GM21529 (cell line): ENCODE measurements around the gene NMT2.

Experiments used
- ATAC-seq: cut with Tn5 transposase; IDR thresholded peaks from one replicate; pipeline ENCODE4 v1.9.1; 2021; ENCODE audit not compliant: unreplicated experiment

NMT2 gene

DNA sequence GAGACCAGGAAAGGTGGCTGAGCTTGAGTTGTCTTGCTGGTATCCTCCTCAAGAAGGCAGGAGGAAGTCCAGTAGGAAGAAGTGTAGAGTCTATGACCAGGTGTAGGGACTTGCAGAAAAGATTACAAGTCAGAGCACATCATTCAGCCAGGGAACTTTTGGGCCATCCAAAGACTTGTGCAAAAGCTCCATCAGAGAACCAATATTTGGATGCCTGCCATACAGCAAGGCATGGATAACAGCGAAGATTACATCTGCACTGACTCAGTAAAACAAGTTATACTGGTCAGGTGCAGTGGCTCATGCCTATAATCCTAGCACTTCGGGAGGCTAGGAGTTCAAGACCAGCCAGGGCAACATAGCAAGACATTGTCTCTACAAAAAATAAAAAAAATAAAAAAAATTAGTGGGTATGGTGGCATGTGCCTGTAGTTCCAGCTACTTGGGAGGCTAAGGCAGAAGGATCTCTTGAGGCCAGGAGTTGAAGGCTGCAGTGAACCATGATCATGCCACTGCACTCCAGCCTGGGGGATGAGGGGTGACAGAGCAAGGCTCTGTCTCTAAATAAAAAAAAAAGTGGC is 13.2 kb upstream of the NMT2 start:
- ATAC-seq, result no peak

DNA sequence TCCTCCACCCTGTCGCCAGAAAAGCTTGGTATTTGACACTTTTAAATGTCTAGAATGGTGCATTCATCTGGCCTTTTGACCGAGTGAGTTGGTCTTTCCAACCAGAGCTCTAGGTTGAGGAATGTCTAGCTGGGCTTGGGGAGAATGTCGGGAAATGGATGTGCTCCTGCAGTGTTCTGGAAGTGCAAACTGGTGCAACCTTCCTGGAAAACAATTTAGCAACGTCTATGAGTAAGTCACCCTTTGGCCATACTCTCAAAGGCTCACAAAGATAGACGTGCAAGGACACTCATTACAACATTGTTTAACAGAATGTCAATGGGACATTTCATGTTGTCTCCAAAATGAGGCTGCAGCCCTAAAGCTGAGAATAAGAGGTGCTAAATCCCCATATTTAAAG is 12.2 kb upstream of the NMT2 start:
- ATAC-seq, result no peak

DNA sequence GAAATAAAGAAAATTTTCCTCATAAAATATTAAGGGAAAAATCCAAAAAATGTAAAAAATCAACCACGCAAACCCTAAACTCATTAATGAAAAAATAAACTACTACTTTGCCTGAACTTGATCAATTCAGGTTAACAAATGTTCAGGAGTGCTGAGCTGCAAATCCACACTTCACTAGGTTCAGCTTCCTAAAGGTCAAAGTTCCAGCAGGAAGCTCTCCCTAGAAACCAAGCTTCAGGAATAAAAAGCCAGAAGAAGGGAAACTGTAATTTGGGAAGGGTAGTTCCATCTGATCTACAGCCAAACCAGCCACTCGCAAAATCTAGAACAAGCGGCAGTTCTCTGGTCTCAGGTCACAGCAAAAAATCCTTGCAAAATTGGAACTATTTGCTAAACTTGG is 7.8 kb upstream of the NMT2 start:
- ATAC-seq, result no peak

- ATAC-seq, result no peak
These were observed 7.1 kb upstream of the NMT2 start for GRCh38 chr10:15175587-15175986.

- ATAC-seq, result no peak
These were observed 3.9 kb upstream of the NMT2 start for GRCh38 chr10:15172306-15172840.

- ATAC-seq, result no peak
These were observed 1.3 kb upstream of the NMT2 start for GRCh38 chr10:15169555-15170401.

DNA sequence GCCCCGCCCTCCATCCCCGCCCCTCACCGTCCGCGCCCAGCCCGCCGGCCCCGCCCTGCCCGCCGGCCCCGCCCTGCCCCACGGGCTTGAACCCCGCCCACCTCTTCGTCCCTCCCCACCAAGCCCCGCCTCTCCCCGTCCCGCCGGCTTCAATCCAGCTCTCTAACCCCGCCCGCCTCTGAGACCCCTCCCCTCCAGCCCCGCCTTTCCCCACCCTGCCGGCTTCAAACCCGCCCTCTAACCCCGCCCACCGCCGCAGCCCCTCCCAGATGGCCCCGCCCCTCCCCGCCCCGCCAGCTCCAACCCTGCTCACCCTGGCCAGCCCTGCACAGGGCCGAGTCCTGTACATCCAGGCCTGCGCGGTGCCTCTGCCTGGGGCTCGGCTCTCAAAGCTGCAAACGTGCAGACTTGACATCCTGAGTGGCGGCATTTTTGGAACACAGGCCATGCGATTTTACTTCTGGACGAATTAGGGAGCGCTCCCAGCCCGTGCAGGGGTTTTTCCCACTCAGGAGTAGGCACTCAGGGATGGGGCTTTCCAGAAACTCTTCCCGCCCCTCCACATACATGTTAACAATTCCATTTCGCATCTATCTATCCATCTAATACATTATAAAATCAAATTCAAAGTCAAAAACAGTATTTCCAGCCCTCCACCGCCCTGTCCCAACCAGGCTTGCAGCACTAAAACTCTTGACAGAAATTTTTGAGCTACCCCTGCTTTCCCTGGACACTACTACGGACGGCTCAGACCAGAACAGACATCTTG is 477 bp upstream of the NMT2 start:
- peak; percentile 48 for ATAC-seq

GRCh38 chr10:15167411-15168290 is 842 bp downstream of the NMT2 start:
- peak; percentile 40 for ATAC-seq

DNA sequence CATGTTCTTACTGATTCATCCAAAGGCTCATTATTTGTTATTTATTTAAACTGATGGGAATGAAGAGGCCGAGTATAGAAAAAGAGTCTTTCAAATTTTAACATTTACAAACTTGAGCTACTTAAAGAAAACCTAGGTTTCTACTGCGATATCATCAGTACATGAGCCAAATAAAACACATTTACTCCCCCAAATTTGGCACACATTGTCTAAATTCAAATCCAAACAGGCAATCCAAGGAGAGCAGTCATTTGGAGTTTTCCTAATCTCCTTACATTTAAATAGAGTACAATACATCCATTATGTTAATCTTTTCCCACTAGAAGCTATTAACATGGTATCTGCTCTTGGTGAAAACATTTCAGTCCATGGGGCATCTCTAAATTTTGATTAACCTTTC is 2.2 kb downstream of the NMT2 start:
- ATAC-seq, result no peak

DNA sequence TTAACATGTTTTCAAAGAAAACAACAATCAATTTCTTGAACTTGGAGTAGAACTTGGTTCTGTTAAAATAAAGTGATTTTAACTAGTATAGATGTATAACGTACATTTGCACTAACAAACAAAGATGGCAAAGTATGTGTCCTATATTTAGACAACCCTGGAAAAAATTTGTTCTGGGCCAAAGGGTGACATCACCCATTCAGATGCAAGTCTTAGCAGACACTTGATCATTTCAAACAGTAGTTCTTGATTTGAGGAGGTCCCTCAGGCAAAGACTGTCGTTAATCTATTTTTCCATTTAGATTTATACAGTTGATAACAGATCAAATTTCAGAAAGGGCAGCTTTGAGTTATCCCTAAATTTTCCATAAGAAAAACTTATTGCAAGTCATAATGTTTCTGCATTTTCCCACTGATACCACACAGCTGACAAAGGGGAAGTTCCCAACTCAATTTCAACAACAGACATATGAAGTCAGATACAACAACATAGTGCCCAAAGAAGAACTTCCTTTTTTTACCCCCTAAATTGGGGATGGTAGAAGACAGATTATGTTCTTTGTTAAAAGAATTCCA is 5.2 kb downstream of the NMT2 start:
- no peak for ATAC-seq

DNA sequence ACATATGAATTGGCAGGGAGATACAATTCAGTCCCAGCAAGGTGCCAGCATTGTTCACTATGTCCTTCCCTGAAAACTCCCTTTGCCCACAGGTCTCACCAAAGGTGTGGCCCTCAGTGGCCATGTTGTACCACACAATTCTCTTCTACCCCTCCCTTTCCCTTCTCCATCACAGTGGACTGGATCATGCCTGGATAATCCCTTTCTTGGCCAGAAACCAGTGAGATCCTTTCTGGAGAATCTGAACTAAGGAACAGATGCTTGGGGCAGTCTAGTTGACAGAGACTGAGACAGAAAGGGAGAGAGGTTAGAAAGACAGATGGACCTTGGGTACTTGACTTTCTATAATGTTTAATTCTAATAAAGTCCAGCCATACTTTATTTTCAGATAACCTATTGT is 9.5 kb downstream of the NMT2 start:
- no peak for ATAC-seq

DNA sequence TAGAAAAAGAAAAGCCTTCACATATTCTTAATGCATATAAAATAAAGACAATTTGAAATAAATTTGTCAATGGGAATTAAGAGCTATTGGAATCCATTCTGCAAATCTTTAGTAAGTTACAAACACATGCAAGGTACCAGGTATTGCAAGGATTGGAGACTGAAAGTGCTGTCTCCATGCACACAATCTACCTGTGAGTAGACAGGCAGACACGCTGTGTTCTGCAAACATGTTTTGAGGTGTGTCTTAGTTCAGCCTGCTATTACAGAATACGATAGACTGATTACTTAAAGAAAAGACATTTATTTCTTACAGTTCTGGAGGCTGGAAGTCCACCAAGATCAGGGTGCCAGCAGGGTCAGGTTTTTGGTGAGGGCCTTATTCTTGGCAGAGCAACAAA is 10.0 kb downstream of the NMT2 start:
- ATAC-seq, result no peak

GRCh38 chr10:15155978-15156656 is 12.4 kb downstream of the NMT2 start:
- no peak for ATAC-seq

- ATAC-seq, result no peak
These were observed 15.9 kb downstream of the NMT2 start for GRCh38 chr10:15152556-15152955.

GRCh38 chr10:15150563-15150962 is 17.9 kb downstream of the NMT2 start:
- ATAC-seq, result no peak

DNA sequence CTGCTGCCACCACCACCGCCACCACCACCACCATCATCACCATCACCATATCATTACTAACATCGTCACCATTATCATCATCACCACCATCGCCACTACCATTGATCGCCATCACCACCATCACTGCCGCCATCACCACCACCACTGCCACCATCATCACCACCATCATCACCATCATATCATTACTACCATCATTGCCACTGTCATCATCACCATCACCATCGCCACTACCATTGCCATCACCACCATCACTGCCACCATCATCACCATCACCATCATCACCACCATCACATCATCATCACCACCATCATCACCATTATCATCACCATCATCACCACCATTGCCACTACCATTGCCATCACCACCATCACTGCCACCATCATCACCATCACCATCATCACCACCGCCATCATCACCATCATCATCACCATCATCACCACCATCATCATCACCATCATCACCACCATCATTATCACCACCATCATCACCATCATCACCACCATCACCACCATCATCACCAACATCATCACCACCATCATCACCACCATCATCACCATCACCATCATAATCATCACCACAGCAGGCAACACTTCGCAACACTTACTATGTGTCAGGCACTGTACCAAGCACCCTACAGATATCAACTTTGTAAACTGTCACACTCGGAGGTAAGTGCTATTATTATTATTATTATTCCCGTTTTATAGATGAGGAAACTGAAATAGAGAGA is 19.3 kb downstream of the NMT2 start:
- no peak for ATAC-seq

DNA sequence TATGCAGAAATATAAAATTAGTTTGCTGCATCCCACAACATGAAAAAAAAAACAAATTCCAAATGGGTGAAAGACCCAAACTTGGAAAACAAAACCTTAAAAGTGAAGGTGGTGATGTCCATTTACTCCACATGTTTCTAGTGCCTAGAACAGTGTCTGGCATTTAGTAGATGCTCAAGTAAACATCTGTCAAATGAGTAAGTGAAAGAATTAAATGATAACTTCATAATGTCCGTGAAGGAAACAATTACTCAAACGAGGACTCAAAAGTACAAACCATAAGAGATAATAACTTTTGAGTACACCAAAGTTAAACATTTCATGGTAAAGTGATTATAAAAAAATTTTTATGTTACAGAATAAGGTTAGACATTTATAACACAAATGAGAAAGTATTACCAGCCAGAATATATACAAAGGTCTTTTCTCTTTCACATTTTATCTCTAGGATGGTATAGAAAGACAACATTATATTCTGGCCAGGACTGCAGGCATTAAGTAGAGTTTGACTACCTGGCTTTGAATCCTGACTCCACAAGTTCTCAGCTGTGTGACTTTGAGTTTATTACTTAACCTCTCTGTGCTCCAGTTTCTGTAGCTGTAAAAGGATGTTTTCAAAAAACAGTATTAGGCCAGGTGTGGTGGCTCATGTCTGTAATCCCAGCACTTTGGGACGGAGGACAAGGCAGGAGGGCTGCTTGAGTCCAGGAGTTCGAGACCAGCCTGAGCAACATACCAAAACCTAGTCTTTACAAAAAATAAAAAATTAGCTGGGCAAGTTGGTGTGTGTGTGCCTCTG is 20.7 kb downstream of the NMT2 start:
- ATAC-seq, result no peak

- no peak for ATAC-seq
These were observed 22.1 kb downstream of the NMT2 start for GRCh38 chr10:15146366-15146765.
